GM21367 (cell line): ENCODE measurements around the gene COL13A1.

ENCODE experiments used
- ATAC-seq: cut with Tn5 transposase; IDR thresholded peaks from one replicate; pipeline ENCODE4 v1.9.1; 2021; ENCODE audit not compliant: unreplicated experiment

The COL13A1 gene

DNA sequence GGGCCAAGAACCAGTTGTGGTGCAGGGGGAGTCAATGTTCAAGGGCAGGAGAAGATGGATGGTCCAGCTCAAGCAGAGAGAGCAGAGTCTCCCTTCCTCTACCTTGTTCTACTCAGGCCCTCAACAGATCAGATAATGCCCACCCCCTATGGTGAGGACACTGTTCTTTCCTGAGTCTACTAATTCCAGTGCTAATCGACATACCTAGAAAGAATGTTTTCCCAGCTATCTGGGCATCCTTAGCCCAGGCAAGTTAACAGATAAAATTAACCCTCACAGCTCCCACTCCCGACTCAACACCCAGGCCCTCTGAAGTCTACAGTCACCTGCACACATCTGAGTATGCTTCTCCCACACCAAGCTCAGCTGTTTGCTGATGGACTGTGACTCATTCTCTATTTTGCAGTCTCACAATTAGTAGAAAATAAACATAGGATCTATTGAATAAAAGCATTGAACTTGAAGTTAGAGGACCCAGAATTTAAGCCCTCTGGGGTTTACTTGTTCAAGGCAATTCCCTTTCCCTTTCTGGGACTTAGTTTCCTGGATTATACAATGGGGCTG is 17.1 kb downstream of the COL13A1 start:
- no peak for ATAC-seq

DNA sequence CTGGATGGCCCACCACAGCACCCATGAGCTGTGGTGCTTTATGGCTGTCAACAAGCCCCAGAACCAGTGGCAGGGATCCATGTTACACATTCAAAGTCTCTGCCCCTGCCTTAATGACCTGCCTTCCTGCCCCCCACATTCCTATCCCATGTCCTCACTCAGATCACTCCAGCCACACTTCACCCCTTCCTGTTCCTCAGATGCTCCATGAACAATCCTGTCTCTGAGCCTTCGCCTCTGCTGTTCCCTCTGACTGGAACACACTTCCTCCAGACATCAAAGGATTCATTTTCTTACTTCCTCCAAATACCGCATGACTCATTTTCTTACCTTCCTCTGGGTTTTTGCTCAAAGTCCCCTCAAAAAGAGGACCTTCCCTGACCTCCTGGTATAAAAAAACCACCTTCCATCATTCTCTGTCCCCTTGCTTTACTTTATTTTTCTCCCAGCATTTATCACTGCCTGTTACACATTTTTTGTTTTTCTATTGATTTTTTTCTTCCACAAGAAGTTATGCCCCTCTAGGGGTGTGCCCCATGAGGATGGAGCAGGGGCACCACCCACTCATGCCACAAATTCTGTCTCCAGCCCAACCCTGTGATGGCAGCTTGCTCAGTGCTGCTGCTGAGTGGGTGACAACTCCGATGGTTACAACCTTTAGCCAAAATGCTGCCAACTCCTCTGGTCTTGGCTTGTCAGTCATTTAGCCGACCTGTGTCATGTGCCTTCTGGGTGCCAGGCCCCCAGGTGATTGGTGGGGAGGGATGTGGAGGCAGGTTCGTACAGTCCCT is 18.2 kb downstream of the COL13A1 start:
- ATAC-seq = no peak

GRCh38 chr10:69820817-69821216 is 19.1 kb downstream of the COL13A1 start:
- no peak for ATAC-seq

- no peak for ATAC-seq
Observed at GRCh38 chr10:69825604-69826003, 23.9 kb downstream of the COL13A1 start.

DNA sequence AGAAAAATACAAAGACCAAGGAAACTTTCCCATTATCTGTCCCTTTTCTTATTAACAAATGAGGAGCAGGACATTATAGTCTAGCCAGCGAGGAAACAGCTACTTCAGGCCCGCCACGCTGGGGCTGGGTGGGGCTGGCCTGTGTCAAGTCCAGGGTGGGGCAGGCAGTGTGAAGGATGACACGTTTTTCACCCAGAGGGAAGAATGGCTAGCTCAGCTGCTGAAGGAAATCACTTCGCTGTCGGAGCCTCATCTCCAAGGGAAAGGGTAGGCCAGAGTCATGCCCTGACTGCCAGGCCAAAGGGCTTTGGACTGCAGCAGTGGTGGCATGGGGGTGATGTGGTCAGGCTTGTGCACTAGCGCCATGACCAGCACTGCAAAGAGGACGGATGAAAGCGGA is 24.4 kb downstream of the COL13A1 start:
- no peak for ATAC-seq

- ATAC-seq = no peak
Observed at GRCh38 chr10:69826789-69827554, 25.3 kb downstream of the COL13A1 start.

DNA sequence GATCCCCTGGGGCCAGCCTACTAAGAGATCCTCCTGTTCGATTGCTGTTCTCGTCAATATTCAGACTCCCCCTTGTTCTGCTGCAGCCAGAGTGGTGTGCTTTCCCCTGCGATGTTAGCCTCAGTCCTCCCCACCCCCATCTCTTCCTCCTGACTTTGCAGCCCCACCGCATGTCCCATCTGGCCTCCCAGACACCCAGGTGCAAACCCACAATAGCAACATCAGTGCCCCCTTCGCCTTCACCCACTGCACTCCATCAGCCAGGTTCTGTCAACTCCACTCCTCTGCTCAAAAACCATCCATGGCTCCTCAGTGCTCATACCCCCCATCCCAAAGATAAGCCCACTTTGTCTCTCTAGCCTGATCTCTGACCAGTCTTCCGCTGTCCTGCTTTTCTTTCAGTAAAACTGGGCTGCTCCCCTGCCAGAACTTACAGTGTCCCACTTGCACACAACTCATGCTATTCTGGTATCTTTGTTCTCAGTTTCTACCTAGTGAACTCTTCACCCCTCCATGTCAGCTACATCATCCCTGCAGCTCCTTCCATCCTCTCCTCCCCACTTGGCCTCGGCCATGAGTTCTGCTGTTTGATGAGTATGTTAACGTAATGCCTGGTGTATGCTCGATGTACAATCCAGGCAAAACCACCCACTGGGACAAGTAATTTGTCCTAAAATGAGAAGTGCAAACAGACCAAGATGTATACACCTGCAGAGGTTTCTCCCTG is 26.6 kb downstream of the COL13A1 start:
- no peak for ATAC-seq

GRCh38 chr10:69829775-69830174 is 28.1 kb downstream of the COL13A1 start:
- no peak for ATAC-seq

DNA sequence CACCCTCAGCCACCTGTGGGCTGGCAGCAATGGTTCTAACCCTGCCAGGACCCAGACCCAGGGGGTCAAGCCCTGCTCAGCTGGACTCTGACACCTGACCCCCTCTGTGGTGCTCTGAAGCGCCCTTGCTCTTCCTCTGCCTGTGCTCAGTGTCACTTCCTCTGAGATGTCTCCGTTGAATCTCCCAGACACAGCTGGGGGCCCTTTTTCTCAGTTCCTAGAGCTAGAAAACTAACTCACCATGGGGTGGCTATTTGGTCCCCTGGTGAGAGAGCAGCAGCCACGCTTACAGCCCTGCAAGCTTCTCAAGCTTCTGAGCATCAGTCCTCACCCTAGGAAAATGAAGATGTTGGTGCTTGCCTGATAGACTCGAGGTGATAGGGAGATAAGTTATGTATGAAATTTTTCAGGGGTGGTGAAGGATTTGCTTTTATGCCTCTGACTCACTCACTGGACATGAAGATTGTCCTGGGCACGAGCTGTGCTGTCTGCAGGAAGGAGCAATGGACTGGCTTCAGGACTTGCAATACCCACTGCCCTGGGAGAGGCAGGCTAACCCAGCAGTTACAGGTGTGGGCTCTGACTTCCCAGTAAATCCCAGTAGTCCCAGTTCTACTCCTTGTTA is 29.6 kb downstream of the COL13A1 start:
- ATAC-seq = no peak

GRCh38 chr10:69835233-69835632 is 33.5 kb downstream of the COL13A1 start:
- ATAC-seq = no peak

- ATAC-seq = no peak
Observed at GRCh38 chr10:69835875-69836730, 34.4 kb downstream of the COL13A1 start.

DNA sequence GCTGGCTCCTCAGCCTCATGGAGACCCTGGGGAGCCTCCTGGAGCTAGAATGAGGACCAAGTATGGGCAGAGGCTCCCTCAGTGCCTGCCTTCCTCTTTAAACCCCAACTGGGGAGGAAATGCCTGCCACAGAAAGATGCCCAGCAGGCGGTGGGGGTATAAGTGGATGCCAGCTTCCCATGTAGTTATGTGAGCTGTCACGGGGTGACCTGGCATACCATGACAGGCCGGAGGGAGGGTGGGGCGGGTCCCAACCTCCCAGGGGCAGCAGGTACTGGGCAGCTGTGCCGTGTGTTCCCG is 35.0 kb downstream of the COL13A1 start:
- no peak for ATAC-seq

- no peak for ATAC-seq
Observed at GRCh38 chr10:69837261-69837660, 35.6 kb downstream of the COL13A1 start.

GRCh38 chr10:69838418-69838817 is 36.7 kb downstream of the COL13A1 start:
- no peak for ATAC-seq

DNA sequence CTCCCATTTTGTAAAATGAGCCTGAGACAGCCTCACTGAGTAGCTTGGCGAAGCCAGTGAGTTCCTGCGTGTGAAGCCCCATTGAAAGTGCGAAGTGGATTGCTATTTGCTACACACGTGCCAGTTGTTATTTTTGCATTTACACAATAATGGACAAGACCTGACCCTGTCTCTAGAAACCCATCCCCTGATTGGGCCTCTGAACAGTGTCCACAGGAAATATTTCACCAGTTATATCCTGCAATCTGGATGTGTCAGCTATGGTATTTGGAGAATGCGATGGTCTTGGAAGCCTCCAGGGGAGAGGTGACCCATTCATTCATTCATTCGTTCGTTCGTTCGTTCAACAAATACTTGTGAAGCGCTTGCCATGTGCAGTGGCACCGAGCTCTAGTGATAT is 37.1 kb downstream of the COL13A1 start:
- no peak for ATAC-seq

GRCh38 chr10:69839696-69840345 is 38.1 kb downstream of the COL13A1 start:
- ATAC-seq = no peak

DNA sequence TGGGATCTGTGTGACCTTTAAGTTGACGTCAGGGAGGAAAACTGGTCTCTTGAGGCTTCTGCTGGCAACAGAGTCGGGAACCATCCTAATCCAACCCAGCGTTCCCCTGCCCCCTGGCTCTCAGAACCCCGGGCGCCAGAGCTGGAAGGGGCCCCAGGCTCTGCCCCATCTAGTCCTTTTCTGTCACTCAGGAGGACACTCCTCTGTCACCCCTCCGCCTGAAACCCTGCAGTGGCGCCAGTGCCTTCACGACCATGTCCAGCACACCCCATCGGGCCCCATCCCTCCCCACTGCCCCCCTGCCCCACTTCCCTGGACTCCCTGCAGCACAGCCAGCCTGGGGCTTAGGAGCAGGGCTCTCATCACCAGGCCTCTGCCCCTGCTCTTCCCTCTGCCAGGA is 39.1 kb downstream of the COL13A1 start:
- no peak for ATAC-seq

GRCh38 chr10:69842020-69842419 is 40.3 kb downstream of the COL13A1 start:
- ATAC-seq = no peak

DNA sequence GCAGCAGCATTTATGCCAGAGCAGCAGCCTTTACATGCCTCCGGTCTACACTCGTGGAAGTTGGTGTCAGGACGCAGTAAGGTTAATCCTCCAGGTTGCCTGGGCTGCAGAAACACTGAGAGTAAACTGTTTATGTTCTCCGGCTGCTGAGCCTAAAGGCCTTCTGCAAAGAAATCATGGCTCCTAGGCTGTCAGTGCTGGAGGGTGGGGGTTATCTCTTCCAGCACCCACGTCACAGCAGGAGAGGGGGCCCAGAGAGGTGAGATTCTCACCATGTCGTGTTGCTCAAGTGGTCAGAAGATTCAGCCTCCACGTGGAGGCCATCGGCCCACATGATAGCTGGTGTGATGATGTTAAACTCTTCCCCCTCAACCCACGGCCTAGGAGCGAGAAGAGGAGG is 41.2 kb downstream of the COL13A1 start:
- no peak for ATAC-seq

DNA sequence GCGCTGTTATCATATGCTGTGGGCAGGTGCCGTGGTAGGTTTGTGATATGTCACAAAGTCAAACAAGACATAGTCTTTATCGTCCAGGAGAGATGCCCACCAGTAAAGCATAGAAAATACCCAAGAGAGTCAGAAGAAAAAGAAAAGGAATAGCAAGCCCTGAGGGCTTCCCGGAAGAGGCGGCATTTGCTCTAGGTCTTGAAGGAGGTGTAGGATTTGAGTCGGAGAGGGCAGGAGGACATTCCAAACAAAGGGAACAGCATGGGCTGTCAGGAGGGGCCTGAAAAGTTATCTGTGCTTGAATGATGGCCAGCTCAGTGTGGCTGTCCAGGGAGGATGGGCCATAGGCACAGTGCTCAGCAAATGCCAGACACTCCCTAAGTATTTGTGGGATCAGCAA is 42.2 kb downstream of the COL13A1 start:
- no peak for ATAC-seq
